ENCODE results near the gene PTPRD. TPM values are rescaled to one million over a fixed set of nuclear protein-coding genes. Genes with fewer than 3 reads are reported as not detected.

The PTPRD gene
- total and polyA plus RNA-seq, 4 donors, result 97.4 to 229 (median 161) TPM

- Histone ChIP-seq H3K4me3 (ENCODE audit: low read depth, low read length) (no peak overlapping the region), H3K27ac (ENCODE audit: low read depth, low read length) (no peak overlapping the region), H3K9me3 (ENCODE audit: control insufficient read depth, insufficient read depth, low read length) (no peaks in the 10 kb centered on the region), H3K4me1 (ENCODE audit: control insufficient read depth, insufficient read depth, low read length) (no peaks in the 10 kb centered on the region), H3K36me3 (ENCODE audit: control insufficient read depth, insufficient read depth, low read length) (peaks cover 3% of the 10 kb centered on the region), H3K27me3 (ENCODE audit: control insufficient read depth, insufficient read depth, low read length) (no peaks in the 10 kb centered on the region)
- WGBS (ENCODE audit: insufficient coverage), result 80% methylated on average over 1 of the region's 3 CpGs
- no peak for DNase-seq (ENCODE audit: low read depth in 4 of 6, low spot score in 6 of 6)
These were observed 2228.7 kb downstream of the PTPRD start for GRCh38 chr9:8384091-8384490.

DNA sequence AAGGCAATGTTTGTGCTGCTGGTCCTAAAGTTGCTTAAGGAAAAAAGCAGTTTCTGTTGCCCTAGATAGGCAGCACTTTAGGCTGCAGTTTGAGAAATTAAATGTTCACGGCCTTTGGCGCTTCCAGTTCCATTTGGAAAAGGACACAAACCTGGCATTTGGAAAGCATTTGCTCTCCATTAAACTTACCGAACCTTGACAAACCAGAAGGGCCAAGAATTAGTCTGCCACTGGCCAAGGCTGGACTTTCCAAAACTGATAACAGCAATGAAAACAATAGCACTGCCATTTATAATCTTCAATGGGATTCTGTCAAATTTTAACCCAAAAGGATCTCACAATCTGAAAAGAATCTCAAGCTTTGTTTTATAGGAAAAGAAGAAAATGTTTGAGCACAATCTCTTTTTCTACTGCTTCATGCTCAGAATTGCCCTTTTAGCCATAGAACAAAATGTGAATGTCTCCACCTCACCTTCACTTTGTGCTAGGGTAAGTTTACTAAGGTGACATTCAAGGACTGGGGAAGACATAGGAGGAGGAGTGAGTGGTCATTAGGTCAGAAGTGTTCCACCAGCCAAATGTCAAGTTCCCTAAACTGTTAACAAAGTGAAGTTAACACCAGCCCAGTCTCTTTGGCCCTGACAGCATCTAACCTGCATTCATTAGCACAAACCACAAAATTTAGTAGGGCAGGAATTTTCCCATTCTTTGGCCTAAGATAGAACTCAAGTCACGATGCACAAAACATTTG is 2229.8 kb downstream of the PTPRD start:
- no peak for DNase-seq (ENCODE audit: low read depth in 4 of 6, low spot score in 6 of 6)
- Histone ChIP-seq H3K27ac (ENCODE audit: low read depth, low read length) (no peak overlapping the region), H3K27me3 (ENCODE audit: control insufficient read depth, insufficient read depth, low read length) (no peaks in the 10 kb centered on the region), H3K9me3 (ENCODE audit: control insufficient read depth, insufficient read depth, low read length) (no peaks in the 10 kb centered on the region), H3K36me3 (ENCODE audit: control insufficient read depth, insufficient read depth, low read length) (peaks cover 3% of the 10 kb centered on the region), H3K4me1 (ENCODE audit: control insufficient read depth, insufficient read depth, low read length) (no peaks in the 10 kb centered on the region), H3K4me3 (ENCODE audit: low read depth, low read length) (no peak overlapping the region)
- WGBS (ENCODE audit: insufficient coverage), result 92% methylated on average over 3 of the region's 4 CpGs

DNA sequence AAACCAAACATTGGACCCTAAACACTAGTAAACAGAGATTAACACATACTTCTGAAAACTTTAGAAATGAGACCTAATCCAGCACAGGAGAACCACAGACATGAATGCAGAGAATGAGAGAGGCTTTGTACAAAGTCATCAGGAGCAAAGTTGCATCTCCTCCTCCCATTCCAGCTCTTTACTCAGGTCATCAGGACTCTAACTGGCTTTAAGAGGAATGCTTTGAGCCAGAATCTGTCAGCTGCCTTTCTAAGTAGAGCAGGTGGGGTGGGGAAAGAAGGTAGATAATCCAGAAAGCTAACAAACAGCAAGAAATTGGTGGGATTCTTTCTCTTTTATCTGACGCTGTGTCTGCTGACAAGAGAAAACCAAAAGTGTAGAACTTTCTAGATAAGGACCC is 2230.5 kb downstream of the PTPRD start:
- DNase-seq (ENCODE audit: low read depth in 4 of 6, low spot score in 6 of 6), result no peak
- H3K27ac ChIP-seq (ENCODE audit: low read depth, low read length), result no peak overlapping the region
- H3K4me3 ChIP-seq (ENCODE audit: low read depth, low read length), result no peak overlapping the region
- H3K4me1 ChIP-seq (ENCODE audit: control insufficient read depth, insufficient read depth, low read length), result no peaks in the 10 kb centered on the region
- no peaks in the 10 kb centered on the region for H3K27me3 ChIP-seq (ENCODE audit: control insufficient read depth, insufficient read depth, low read length)
- H3K9me3 ChIP-seq (ENCODE audit: control insufficient read depth, insufficient read depth, low read length), result no peaks in the 10 kb centered on the region
- H3K36me3 ChIP-seq (ENCODE audit: control insufficient read depth, insufficient read depth, low read length), result peaks cover 3% of the 10 kb centered on the region
- WGBS (ENCODE audit: insufficient coverage), result no CpG with 5 or more reads among the region's 1 CpG

GRCh38 chr9:8381601-8382000 is 2231.2 kb downstream of the PTPRD start:
- Histone ChIP-seq H3K36me3 (ENCODE audit: control insufficient read depth, insufficient read depth, low read length) (peaks cover 3% of the 10 kb centered on the region), H3K9me3 (ENCODE audit: control insufficient read depth, insufficient read depth, low read length) (no peaks in the 10 kb centered on the region), H3K27ac (ENCODE audit: low read depth, low read length) (no peak overlapping the region), H3K4me3 (ENCODE audit: low read depth, low read length) (no peak overlapping the region), H3K4me1 (ENCODE audit: control insufficient read depth, insufficient read depth, low read length) (no peaks in the 10 kb centered on the region), H3K27me3 (ENCODE audit: control insufficient read depth, insufficient read depth, low read length) (no peaks in the 10 kb centered on the region)
- WGBS (ENCODE audit: insufficient coverage), result 40% methylated on average over 2 of the region's 3 CpGs
- DNase-seq (ENCODE audit: low read depth in 4 of 6, low spot score in 6 of 6), result no peak

DNA sequence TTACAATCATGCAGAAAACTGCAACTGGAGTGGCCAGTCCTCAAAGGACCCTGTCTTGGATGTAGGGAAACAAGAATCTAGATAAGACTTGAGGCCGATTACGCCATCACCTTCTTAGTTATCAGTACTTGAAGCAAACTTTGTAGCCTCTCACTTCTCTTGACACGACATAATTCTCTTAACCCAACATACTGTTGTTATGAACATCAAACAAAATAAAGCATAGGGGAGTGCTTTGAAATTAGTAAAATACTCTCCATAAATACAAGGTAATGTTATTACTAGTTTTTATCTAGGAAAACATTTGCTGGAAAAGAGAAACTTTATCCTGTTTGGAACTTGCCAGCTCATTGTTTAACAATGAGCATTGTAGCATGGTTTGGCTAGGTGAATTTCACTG is 2238.3 kb downstream of the PTPRD start:
- no peak for DNase-seq (ENCODE audit: low read depth in 4 of 6, low spot score in 6 of 6)
- H3K27ac ChIP-seq (ENCODE audit: low read depth, low read length), result no peak overlapping the region
- no CpG with 5 or more reads among the region's 3 CpGs for WGBS (ENCODE audit: insufficient coverage)

GRCh38 chr9:8371686-8372085 is 2241.1 kb downstream of the PTPRD start:
- H3K9me3 ChIP-seq (ENCODE audit: control insufficient read depth, insufficient read depth, low read length), result no peaks in the 10 kb centered on the region
- WGBS (ENCODE audit: insufficient coverage), result 100% methylated on average over 1 of the region's 2 CpGs

More for the DNA sequence above, 2238.3 kb downstream of the PTPRD start:
- H3K27me3 ChIP-seq (ENCODE audit: control insufficient read depth, insufficient read depth, low read length), result no peaks in the 10 kb centered on the region
- H3K4me3 ChIP-seq (ENCODE audit: low read depth, low read length), result no peak overlapping the region
- H3K4me1 ChIP-seq (ENCODE audit: control insufficient read depth, insufficient read depth, low read length), result no peaks in the 10 kb centered on the region
- H3K36me3 ChIP-seq (ENCODE audit: control insufficient read depth, insufficient read depth, low read length), result no peaks in the 10 kb centered on the region
- H3K9me3 ChIP-seq (ENCODE audit: control insufficient read depth, insufficient read depth, low read length), result no peaks in the 10 kb centered on the region

GRCh38 chr9:8366161-8366926 is 2246.5 kb downstream of the PTPRD start:
- Histone ChIP-seq H3K27ac (ENCODE audit: low read depth, low read length) (no peak overlapping the region), H3K9me3 (ENCODE audit: control insufficient read depth, insufficient read depth, low read length) (no peaks in the 10 kb centered on the region)

More at GRCh38 chr9:8371686-8372085, 2241.1 kb downstream of the PTPRD start:
- H3K27ac ChIP-seq (ENCODE audit: low read depth, low read length), result no peak overlapping the region
- no peaks in the 10 kb centered on the region for H3K4me1 ChIP-seq (ENCODE audit: control insufficient read depth, insufficient read depth, low read length)
- DNase-seq (ENCODE audit: low read depth in 4 of 6, low spot score in 6 of 6), result no peak
- H3K27me3 ChIP-seq (ENCODE audit: control insufficient read depth, insufficient read depth, low read length), result no peaks in the 10 kb centered on the region
- H3K4me3 ChIP-seq (ENCODE audit: low read depth, low read length), result no peak overlapping the region
- no peaks in the 10 kb centered on the region for H3K36me3 ChIP-seq (ENCODE audit: control insufficient read depth, insufficient read depth, low read length)

DNA sequence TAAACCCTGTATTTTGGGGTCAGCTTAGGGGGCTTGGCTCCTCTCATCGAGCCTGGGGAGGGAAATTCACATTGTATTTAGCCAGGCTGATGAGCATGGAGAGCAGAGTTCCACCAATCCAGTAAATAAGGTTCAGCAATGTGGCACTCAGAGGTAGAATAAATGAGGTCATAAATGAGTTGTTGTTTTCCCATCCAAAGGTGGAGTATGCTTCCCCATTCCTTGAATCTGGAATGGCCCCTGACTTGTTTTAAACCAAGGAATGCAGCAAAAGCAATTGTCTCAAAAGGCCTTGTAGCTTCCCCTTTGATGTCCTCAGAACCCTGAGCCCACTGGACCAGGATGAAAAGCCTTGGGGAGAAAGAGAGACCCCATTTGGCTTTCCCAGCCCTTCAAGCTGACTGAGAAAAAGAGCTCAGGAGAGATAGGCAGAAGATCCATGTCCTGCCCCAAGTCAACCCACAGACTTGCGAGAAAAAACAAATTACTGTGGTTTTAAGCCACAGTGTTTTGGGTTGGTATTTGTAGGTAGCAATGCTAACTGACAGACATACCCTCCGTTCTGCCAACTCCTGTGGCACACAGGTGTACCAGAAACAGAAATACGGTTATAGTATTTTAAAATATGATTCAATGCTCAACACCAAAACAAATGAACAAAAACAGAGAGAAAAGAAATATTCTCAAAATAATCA is 2247.2 kb downstream of the PTPRD start:
- Histone ChIP-seq H3K36me3 (ENCODE audit: control insufficient read depth, insufficient read depth, low read length) (no peaks in the 10 kb centered on the region), H3K4me1 (ENCODE audit: control insufficient read depth, insufficient read depth, low read length) (peaks cover 4% of the 10 kb centered on the region), H3K9me3 (ENCODE audit: control insufficient read depth, insufficient read depth, low read length) (no peaks in the 10 kb centered on the region), H3K4me3 (ENCODE audit: low read depth, low read length) (no peak overlapping the region), H3K27me3 (ENCODE audit: control insufficient read depth, insufficient read depth, low read length) (no peaks in the 10 kb centered on the region), H3K27ac (ENCODE audit: low read depth, low read length) (no peak overlapping the region)
- 80% methylated on average over 2 of the region's 4 CpGs for WGBS (ENCODE audit: insufficient coverage)
- DNase-seq (ENCODE audit: low read depth in 4 of 6, low spot score in 6 of 6), result no peak

More at GRCh38 chr9:8366161-8366926, 2246.5 kb downstream of the PTPRD start:
- no peak overlapping the region for H3K4me3 ChIP-seq (ENCODE audit: low read depth, low read length)
- 67% methylated on average over 2 of the region's 3 CpGs for WGBS (ENCODE audit: insufficient coverage)
- H3K4me1 ChIP-seq (ENCODE audit: control insufficient read depth, insufficient read depth, low read length), result peaks cover 4% of the 10 kb centered on the region
- DNase-seq (ENCODE audit: low read depth in 4 of 6, low spot score in 6 of 6), result no peak
- no peaks in the 10 kb centered on the region for H3K36me3 ChIP-seq (ENCODE audit: control insufficient read depth, insufficient read depth, low read length)
- no peaks in the 10 kb centered on the region for H3K27me3 ChIP-seq (ENCODE audit: control insufficient read depth, insufficient read depth, low read length)

DNA sequence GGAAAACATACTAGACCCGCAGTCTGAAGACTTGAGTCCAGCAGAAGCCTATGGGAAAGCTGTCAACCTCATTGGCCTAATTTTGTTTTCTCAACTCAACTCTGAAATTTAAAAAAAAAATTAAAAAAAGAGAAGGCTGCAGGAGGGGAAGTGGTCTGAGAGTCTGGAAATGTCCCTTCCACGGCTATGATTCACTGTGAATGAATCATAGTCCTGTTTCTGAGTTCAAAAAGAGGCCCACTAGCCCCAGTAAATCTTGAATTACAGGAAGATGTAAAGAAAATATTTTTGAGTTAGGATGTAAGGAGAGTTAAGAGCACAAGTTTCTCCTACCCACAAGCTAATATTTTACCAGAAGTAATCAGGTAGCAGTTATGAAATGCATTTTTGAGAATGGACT is 2247.8 kb downstream of the PTPRD start:
- Histone ChIP-seq H3K27ac (ENCODE audit: low read depth, low read length) (no peak overlapping the region), H3K36me3 (ENCODE audit: control insufficient read depth, insufficient read depth, low read length) (no peaks in the 10 kb centered on the region), H3K9me3 (ENCODE audit: control insufficient read depth, insufficient read depth, low read length) (no peaks in the 10 kb centered on the region), H3K4me1 (ENCODE audit: control insufficient read depth, insufficient read depth, low read length) (peaks cover 4% of the 10 kb centered on the region), H3K4me3 (ENCODE audit: low read depth, low read length) (no peak overlapping the region), H3K27me3 (ENCODE audit: control insufficient read depth, insufficient read depth, low read length) (no peaks in the 10 kb centered on the region)
- no CpG with 5 or more reads among the region's 2 CpGs for WGBS (ENCODE audit: insufficient coverage)
- no peak for DNase-seq (ENCODE audit: low read depth in 4 of 6, low spot score in 6 of 6)

All from spinal cord (tissue), 10 donors.